Kidney (tissue), 14 donors: ENCODE measurements around the gene LINGO3. TPM values are rescaled to one million over a fixed set of nuclear protein-coding genes. Genes with fewer than 3 reads are reported as not detected.

Experiments
- DNase-seq, 5 donors: peaks; one replicate each; pipeline ENCODE4 v3.0.0-alpha.2; 2013 to 2020
- FAIRE-seq: peaks from 2 replicates; lab custom pipeline; 2012; peaks lifted over from hg19 to GRCh38; lab: Jason Lieb, UNC
- H3K27ac ChIP-seq, 2 donors: one replicate each; pipeline ENCODE4 v1.7.0; 2013; ENCODE audit warnings: low read depth in 2 of 2, low read length in 2 of 2, inconsistent platforms in 1 of 2
- H3K27me3 ChIP-seq: one replicate; pipeline ENCODE4 v1.7.1; 2013; ENCODE audit warnings: low read length, inconsistent platforms; ENCODE audit not compliant: control insufficient read depth, insufficient read depth
- H3K36me3 ChIP-seq, 3 donors: one replicate each; pipeline versions ENCODE4 v1.7.0 to v1.7.1; 2013; ENCODE audit warnings: low read length in 3 of 3, control low read depth in 1 of 3, inconsistent platforms in 1 of 3; ENCODE audit not compliant: insufficient read depth in 3 of 3, control insufficient read depth in 2 of 3
- H3K4me1 ChIP-seq, 3 donors: one replicate each; pipeline versions ENCODE4 v1.7.0 to v1.7.1; 2013; ENCODE audit warnings: low read length in 3 of 3, inconsistent platforms in 1 of 3, low read depth in 1 of 3; ENCODE audit not compliant: control insufficient read depth in 2 of 3, insufficient read depth in 2 of 3
- H3K4me3 ChIP-seq, 3 donors: one replicate each; pipeline versions ENCODE4 v1.7.0 to v1.8.1; 2013; ENCODE audit warnings: low read length in 3 of 3, control low read depth in 1 of 3, inconsistent platforms in 1 of 3
- H3K9ac ChIP-seq, 3 donors: one replicate each; pipeline versions ENCODE4 v1.7.0 to v1.7.1; 2013; ENCODE audit warnings: low read length in 3 of 3, control low read depth in 1 of 3, inconsistent platforms in 1 of 3
- H3K9me3 ChIP-seq, 3 donors: one replicate each; pipeline versions ENCODE4 v1.7.0 to v1.7.1; 2013; ENCODE audit warnings: low read length in 3 of 3, control low read depth in 1 of 3, inconsistent platforms in 1 of 3; ENCODE audit not compliant: control insufficient read depth in 2 of 3, insufficient read depth in 1 of 3
- intact Hi-C: fragments of 100-400 bp; cut with DNase I; formaldehyde crosslinking; loops from one replicate; pipeline ENCODE4 v1.11.1; 2022
- polyA plus RNA-seq: library from polyadenylated mRNA; stranded (reverse); fragments of 350-450 nt; fragmentation: Illumina TruSeq; extraction: RNeasy Lipid Tissue Mini Kit (QIAGEN cat#74804); gene quantifications from one replicate; pipeline ENCODE4 v1.2.3, GENCODE V29; 2014; ENCODE audit warnings: low read depth, low replicate concordance; ENCODE audit not compliant: insufficient read depth
- total RNA-seq: library from RNA; stranded (reverse); fragmentation: NEBNext Ultra II Directional; extraction: Animal tissue kit (Norgen Biotek cat#: 25700); gene quantifications from one replicate; pipeline ENCODE4 v1.2.1, GENCODE V29; 2021
- TF ChIP-seq, protein P1 (sequence below): IDR thresholded peaks from 3 replicates; pipeline ENCODE4 v1.5.1; 2012; ENCODE audit warnings: mild to moderate bottlenecking, moderate library complexity, borderline replicate concordance; ENCODE audit not compliant: insufficient read depth; ENCODE audit errors: extremely low read depth
- donor health status: control.
- donor health status: control.
- donor health status: control.
- donor health status: control.
- donor health status: control.
- donor health status: DM: yes; HTN: yes; CAD: no.
- donor health status: Normal renal cell carcinoma (clear cell type).

LINGO3 gene
- total and polyA plus RNA-seq, 2 donors from 2014 or later: 0.09 TPM; not detected in 1

DNA sequence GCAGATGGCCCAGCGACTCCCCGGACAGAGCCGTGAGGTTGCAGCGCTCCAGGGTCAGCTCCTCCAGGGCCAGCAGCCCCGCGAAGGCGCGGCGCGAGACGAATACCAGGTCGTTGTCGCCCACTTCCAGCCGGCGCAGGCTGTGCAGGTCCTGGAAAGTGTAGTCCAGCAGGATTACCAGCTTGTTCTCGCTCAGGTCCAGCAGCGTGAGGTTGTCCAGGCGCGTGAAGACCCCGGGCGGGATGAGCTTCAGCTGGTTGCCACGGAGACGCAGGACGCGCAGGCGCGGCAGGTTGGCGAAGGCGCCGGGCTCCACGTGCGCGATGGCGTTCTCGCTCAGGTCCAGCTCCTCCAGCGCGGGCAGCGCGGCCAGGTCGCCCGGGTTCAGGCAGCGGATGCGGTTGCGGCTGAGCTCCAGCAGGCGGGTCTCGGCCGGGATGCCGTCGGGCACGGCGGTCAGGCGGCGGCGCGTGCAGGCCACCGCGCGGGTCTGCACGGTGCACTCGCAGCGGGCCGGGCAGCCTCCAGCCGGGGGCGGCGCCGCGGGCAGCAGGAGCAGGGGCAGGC is 16.7 kb downstream of the LINGO3 start:
- no peak for FAIRE-seq
- Histone ChIP-seq H3K4me3 (no peak overlapping the region), H3K36me3 (no peaks in the 10 kb centered on the region), H3K27me3 (peaks cover 28% of the 10 kb centered on the region), H3K4me1 (peaks cover 0 to 15% (median 0%) of the 10 kb centered on the region in 3 donors), H3K9me3 (no peaks in the 10 kb centered on the region), H3K27ac (no peak overlapping the region), H3K9ac (no peak overlapping the region)
- DNase-seq: peak in 3 of 5 donors; percentile 68 to 77 (median 70)
- intact Hi-C loops: no loop called here
- TF ChIP-seq, protein P1, sequence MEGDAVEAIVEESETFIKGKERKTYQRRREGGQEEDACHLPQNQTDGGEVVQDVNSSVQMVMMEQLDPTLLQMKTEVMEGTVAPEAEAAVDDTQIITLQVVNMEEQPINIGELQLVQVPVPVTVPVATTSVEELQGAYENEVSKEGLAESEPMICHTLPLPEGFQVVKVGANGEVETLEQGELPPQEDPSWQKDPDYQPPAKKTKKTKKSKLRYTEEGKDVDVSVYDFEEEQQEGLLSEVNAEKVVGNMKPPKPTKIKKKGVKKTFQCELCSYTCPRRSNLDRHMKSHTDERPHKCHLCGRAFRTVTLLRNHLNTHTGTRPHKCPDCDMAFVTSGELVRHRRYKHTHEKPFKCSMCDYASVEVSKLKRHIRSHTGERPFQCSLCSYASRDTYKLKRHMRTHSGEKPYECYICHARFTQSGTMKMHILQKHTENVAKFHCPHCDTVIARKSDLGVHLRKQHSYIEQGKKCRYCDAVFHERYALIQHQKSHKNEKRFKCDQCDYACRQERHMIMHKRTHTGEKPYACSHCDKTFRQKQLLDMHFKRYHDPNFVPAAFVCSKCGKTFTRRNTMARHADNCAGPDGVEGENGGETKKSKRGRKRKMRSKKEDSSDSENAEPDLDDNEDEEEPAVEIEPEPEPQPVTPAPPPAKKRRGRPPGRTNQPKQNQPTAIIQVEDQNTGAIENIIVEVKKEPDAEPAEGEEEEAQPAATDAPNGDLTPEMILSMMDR: no peak

DNA sequence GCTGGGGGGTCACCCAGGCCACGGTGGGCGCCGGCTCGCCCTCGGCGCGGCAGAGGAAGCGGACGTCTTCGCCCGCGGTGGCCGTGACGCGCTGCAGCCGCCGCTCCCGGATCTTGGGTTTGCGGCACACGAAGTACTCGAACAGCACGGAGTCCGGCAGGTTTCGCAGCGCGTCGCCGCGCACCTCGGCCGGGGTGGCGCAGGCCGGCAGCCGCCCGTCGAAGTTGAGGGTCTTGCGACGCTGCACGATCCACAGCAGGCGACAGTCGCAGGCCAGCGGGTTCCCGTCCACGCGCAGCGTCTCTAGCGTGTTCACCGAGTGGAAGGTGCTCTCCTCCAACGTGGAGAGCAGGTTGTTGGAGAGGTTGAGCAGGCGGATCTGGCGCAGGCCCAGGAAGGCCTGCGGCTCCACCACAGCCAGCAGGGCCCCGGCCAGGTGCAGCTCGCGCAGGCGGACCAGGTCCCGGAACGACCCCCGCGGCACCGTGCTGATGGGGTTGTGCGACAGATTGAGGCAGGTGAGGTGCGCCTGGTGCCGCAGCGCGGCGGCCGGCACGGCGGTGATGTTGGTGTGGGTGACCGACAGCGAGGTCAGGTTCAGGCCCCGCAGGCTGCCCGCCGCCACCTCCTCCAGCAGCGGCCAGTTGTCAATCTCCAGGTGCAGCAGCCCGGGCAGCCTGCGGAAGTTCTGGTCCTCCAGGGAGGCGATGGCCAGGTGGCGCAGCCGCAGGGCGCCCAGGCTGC is 17.3 kb downstream of the LINGO3 start:
- no peak for DNase-seq

DNA sequence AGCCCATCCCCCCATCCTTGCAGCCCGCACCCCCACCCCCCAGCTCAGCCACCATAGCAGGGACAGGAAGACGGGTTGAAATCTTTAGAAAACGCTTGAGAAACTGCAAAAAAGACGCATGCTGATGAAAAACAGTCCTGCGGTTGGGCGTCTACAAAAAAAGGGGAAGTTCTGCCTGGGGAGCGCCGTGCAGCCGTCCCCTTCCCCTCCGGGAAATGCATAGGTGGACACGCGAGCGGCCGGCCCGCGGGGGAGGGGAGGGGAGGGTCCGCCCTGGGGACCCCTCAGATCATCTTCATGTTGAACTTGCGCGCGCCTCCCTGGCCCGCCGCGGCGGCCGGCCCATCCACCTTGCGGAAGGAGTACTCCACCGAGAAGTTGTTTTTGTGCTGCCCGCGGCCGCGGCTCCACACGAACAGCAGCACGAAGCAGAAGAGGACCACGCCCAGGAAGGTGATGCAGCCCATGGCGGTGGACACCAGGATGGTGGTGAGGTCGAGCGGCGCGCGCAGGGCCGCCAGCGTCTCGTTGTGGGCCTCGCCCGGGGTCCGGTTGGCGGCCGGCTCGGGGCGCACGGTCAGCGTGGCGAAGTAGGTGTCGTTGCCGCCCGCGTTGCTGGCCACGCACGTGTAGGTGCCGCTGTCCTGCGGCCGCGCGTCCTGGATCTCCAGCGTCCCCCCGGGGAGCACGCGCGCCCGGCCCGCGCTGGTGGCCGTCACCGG is 18.1 kb downstream of the LINGO3 start:
- intact Hi-C loops: no loop called here
- H3K4me3 ChIP-seq: no peak overlapping the region
- H3K27ac ChIP-seq: no peak overlapping the region
- H3K9me3 ChIP-seq: no peaks in the 10 kb centered on the region
- TF ChIP-seq, protein P1: no peak
- H3K4me1 ChIP-seq: peaks cover 0 to 15% (median 0%) of the 10 kb centered on the region in 3 donors
- H3K36me3 ChIP-seq: no peaks in the 10 kb centered on the region
- H3K9ac ChIP-seq: no peak overlapping the region
- DNase-seq (peak in 1 of 5 donors; percentile 84), FAIRE-seq (no peak)
- peaks cover 19% of the 10 kb centered on the region for H3K27me3 ChIP-seq

More for the DNA sequence above, 17.3 kb downstream of the LINGO3 start:
- H3K27me3 ChIP-seq: peaks cover 22% of the 10 kb centered on the region
- H3K36me3 ChIP-seq: no peaks in the 10 kb centered on the region
- no peak for FAIRE-seq
- peaks cover 0 to 15% (median 0%) of the 10 kb centered on the region in 3 donors for H3K4me1 ChIP-seq
- H3K4me3 ChIP-seq: no peak overlapping the region
- H3K27ac ChIP-seq: no peak overlapping the region
- intact Hi-C loops: no loop called here
- no peak overlapping the region for H3K9ac ChIP-seq
- no peaks in the 10 kb centered on the region for H3K9me3 ChIP-seq
- TF ChIP-seq, protein P1: no peak
